CD4-positive, alpha-beta T cell (primary cell): ENCODE data around the gene PRKG1. TPM values are rescaled to one million over a fixed set of nuclear protein-coding genes. Genes with fewer than 3 reads are reported as not detected.

Source experiments
- ATAC-seq: fragments of 200-7000 bp; cut with Tn5 transposase; one replicate; pipeline ENCODE4 v1.10.0; 2022; ENCODE audit warnings: mild to moderate bottlenecking; ENCODE audit not compliant: poor library complexity
- CTCF ChIA-PET: fragments of 350-600 bp; sonication (Branson Sonifier 250); formaldehyde crosslinking; loops from one replicate; lab custom pipeline; 2021; ENCODE audit warnings: antibody characterized with exemption, inconsistent platforms; lab: Charles Lee
- POLR2A ChIA-PET: fragments of 350-600 bp; sonication (Branson Sonifier 250); formaldehyde crosslinking; loops from one replicate; lab custom pipeline; 2021; ENCODE audit warnings: antibody characterized with exemption, inconsistent platforms; lab: Charles Lee
- DNase-seq, 14 experiments: peaks; one replicate each; pipeline ENCODE4 v3.0.0-alpha.2; 2013 to 2020; ENCODE audit warnings: mixed read lengths in 2 of 14
- H3K27ac ChIP-seq, 2 donors: one replicate each; pipeline versions ENCODE4 v1.5.1 to v1.7.0; 2013; ENCODE audit warnings: low read length in 2 of 2, low read depth in 1 of 2, mild to moderate bottlenecking in 1 of 2
- H3K27me3 ChIP-seq, 2 experiments: 1 replicate in 1 of 2; 2 replicates in 1 of 2; pipeline versions ENCODE4 v1.6.1 to v1.7.0; 2013; ENCODE audit warnings: low read length in 2 of 2, control low read depth in 1 of 2, mild to moderate bottlenecking in 1 of 2, moderate library complexity in 1 of 2; ENCODE audit not compliant: insufficient read depth in 2 of 2, control insufficient read depth in 1 of 2
- H3K36me3 ChIP-seq: one replicate; pipeline ENCODE4 v1.6.1; 2013; ENCODE audit warnings: low read length, control low read depth; ENCODE audit not compliant: insufficient read depth
- H3K4me1 ChIP-seq: one replicate; pipeline ENCODE4 v1.6.1; 2013; ENCODE audit warnings: low read length, control low read depth; ENCODE audit not compliant: insufficient read depth
- H3K4me3 ChIP-seq: one replicate; pipeline ENCODE4 v1.5.1; 2013; ENCODE audit warnings: mild to moderate bottlenecking, low read length, moderate library complexity
- H3K9me3 ChIP-seq, 2 experiments: 1 replicate in 1 of 2; 2 replicates in 1 of 2; pipeline versions ENCODE4 v1.6.1 to v1.7.0; 2013; ENCODE audit warnings: low read length in 2 of 2, mild to moderate bottlenecking in 2 of 2, control low read depth in 1 of 2, moderate library complexity in 1 of 2; ENCODE audit not compliant: control insufficient read depth in 1 of 2, insufficient read depth in 1 of 2
- H3K27ac Mint-ChIP-seq: one replicate; pipeline ENCODE4 v1.8.0; 2020; ENCODE audit warnings: mixed read lengths
- H3K27me3 Mint-ChIP-seq: one replicate; pipeline ENCODE4 v1.8.0; 2021; ENCODE audit warnings: mixed read lengths
- H3K36me3 Mint-ChIP-seq: one replicate; pipeline ENCODE4 v1.8.0; 2021; ENCODE audit warnings: low read depth, mixed read lengths
- H3K4me1 Mint-ChIP-seq: one replicate; pipeline ENCODE4 v1.8.0; 2021; ENCODE audit warnings: low read depth, mixed read lengths
- H3K4me3 Mint-ChIP-seq: one replicate; pipeline ENCODE4 v1.8.0; 2020; ENCODE audit warnings: mild to moderate bottlenecking, mixed read lengths
- H3K9me3 Mint-ChIP-seq: one replicate; pipeline ENCODE4 v1.8.0; 2020; ENCODE audit warnings: mixed read lengths
- CTCF ChIP-seq: fragments of 200-600 bp; IDR thresholded peaks from one replicate; pipeline ENCODE4 v1.8.0; 2022; ENCODE audit warnings: antibody characterized with exemption, mild to moderate bottlenecking
- intact Hi-C, 2 experiments: fragments of 100-400 bp; cut with DNase I in 1 of 2; cut with micrococcal nuclease in 1 of 2; formaldehyde crosslinking; loops; one replicate each; pipeline versions ENCODE4 v1.15.1 to v1.9.0; 2023 to 2025; cut with DNase I, micrococcal nuclease
- total RNA-seq, 174 experiments: library from RNA in 2 of 174; stranded (reverse) in 2 of 174; gene quantifications; one replicate each; pipeline ENCODE4 v1.2.3 and lab custom pipeline; 2021 to 2026

The PRKG1 gene
- total RNA-seq, 2 experiments from 2014 or later = 0.31 TPM; not detected in 1

GRCh38 chr10:51047857-51048256, 26.4 kb upstream of the PRKG1 start:
- no peaks in the 10 kb centered on the region for H3K36me3 Mint-ChIP-seq
- no peaks in the 10 kb centered on the region for H3K4me1 Mint-ChIP-seq
- peaks cover 3% of the 10 kb centered on the region for H3K27me3 Mint-ChIP-seq
- ATAC-seq (no peak), DNase-seq (no peak)
- no peak overlapping the region for H3K4me3 Mint-ChIP-seq
- no peak overlapping the region for H3K4me3 ChIP-seq
- no peaks in the 10 kb centered on the region for H3K4me1 ChIP-seq
- ChIA-PET CTCF (no interaction called here), POLR2A (no interaction called here)
- intact Hi-C loops = no loop called here
- H3K36me3 ChIP-seq = no peaks in the 10 kb centered on the region
- no peaks in the 10 kb centered on the region for H3K27me3 ChIP-seq
- H3K27ac Mint-ChIP-seq = no peak overlapping the region
- no peak for TF ChIP-seq CTCF
- no peaks in the 10 kb centered on the region for H3K9me3 ChIP-seq
- H3K9me3 Mint-ChIP-seq = no peaks in the 10 kb centered on the region
- H3K27ac ChIP-seq = no peak overlapping the region

GRCh38 chr10:51048792-51049191, 25.5 kb upstream of the PRKG1 start:
- ChIA-PET CTCF (no interaction called here), POLR2A (no interaction called here)
- no peak for TF ChIP-seq CTCF
- ATAC-seq (no peak), DNase-seq (no peak)
- Histone ChIP-seq H3K27me3 (no peaks in the 10 kb centered on the region), H3K4me1 (no peaks in the 10 kb centered on the region), H3K27ac (no peak overlapping the region), H3K9me3 (no peaks in the 10 kb centered on the region), H3K36me3 (no peaks in the 10 kb centered on the region), H3K4me3 (no peak overlapping the region)
- Mint-ChIP-seq H3K4me3 (no peak overlapping the region), H3K9me3 (no peaks in the 10 kb centered on the region), H3K27ac (no peak overlapping the region), H3K4me1 (no peaks in the 10 kb centered on the region), H3K36me3 (no peaks in the 10 kb centered on the region), H3K27me3 (peaks cover 3% of the 10 kb centered on the region)
- intact Hi-C loops = no loop called here

- ChIA-PET POLR2A (no interaction called here), CTCF (no interaction called here)
- no peaks in the 10 kb centered on the region for H3K27me3 ChIP-seq
- no peak for ATAC-seq
- H3K36me3 ChIP-seq = no peaks in the 10 kb centered on the region
- no peak overlapping the region for H3K27ac Mint-ChIP-seq
- peaks cover 3% of the 10 kb centered on the region for H3K27me3 Mint-ChIP-seq
- H3K27ac ChIP-seq = no peak overlapping the region
- H3K36me3 Mint-ChIP-seq = no peaks in the 10 kb centered on the region
- intact Hi-C loops = no loop called here
- TF ChIP-seq CTCF = no peak
- H3K4me3 ChIP-seq = no peak overlapping the region
- H3K4me1 ChIP-seq = no peaks in the 10 kb centered on the region
- no peak for DNase-seq
- H3K9me3 ChIP-seq = no peaks in the 10 kb centered on the region
- H3K9me3 Mint-ChIP-seq = no peaks in the 10 kb centered on the region
- no peaks in the 10 kb centered on the region for H3K4me1 Mint-ChIP-seq
- no peak overlapping the region for H3K4me3 Mint-ChIP-seq
Observed at GRCh38 chr10:51052163-51052562, 22.1 kb upstream of the PRKG1 start.
